ENCODE measurements around the gene SATB1.

DNA sequence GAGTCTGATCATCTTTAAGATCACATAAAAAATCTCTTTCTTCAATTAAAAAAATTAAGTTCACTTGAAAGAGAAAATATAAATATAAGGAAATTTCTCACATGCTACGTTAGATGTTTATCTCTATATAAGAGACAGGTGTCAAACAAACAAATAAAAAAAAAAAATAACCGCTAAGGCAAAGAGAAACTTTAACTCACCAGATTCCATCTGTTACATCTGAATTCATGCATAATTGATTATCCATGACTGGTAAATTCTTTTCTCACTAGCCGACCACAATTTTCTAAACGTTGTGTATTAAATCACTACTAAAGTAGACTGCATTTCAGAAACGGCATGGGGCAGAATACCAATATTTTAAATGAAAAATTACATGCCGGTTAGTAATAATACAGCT, 9.6 kb upstream of the SATB1 start:
- TF ChIP-seq CTCF (IDR thresholded peaks at IDR 0.05 in 4 of 5, conservative IDR thresholded peaks at IDR 0.05 in 1 of 5) (no peak), POLR2A (IDR thresholded peaks at IDR 0.05) (no peak)

Measured in gastrocnemius medialis (tissue), 4 donors.